Caki2 (cell line): Measurements from ENCODE around the gene MFN2. TPM values are rescaled to one million over a fixed set of nuclear protein-coding genes. Genes with fewer than 3 reads are reported as not detected.

Source experiments
- DNase-seq: peaks from one replicate; pipeline ENCODE4 v3.0.0-alpha.2; 2015; ENCODE audit warnings: low read depth
- in situ Hi-C: cut with HindIII; loops from 2 replicates; pipeline ENCODE4 v1.10.0; 2016; ENCODE audit warnings: low sequenced_read_pairs, low pct_unique_long_range_greater_than_20kb, mixed read lengths
- total RNA-seq: library from RNA; depleted of rRNA; stranded (reverse); fragments of >200 nt; shearing (Covaris generic); gene quantifications from 2 replicates; pipeline ENCODE4 v1.2.3, GENCODE V29; 2014; ENCODE audit warnings: low replicate concordance; rRNA removed

Gene MFN2
- total RNA-seq, 1 experiment from 2014 or later: 26.4 TPM

DNA sequence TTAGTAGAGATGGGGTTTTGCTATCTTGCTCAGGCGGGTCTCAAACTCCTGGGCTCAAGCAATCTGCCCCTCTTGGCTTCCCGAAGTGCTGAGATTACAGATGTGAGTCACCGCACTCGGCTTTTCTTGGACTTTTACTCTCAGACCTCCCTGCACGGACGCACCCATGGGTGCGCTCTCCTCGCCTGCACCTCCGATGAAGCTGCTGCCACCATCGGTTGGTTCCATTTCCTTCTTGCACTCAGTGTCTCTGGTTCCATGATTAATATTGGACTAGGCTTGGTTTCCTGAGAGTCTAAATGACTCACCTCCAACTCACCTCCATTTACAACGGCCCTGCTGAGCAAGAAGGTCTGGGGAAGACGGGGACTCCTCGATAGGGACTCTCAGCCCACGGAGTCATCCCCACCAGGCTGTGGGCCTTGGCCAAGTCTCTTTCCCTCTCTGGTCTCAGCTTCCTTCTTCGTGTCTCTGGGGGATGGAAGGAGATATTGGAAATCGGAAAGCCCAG lies 76.1 kb downstream of the MFN2 start:
- DNase-seq: no peak
- in situ Hi-C loops: no loop called here

DNA sequence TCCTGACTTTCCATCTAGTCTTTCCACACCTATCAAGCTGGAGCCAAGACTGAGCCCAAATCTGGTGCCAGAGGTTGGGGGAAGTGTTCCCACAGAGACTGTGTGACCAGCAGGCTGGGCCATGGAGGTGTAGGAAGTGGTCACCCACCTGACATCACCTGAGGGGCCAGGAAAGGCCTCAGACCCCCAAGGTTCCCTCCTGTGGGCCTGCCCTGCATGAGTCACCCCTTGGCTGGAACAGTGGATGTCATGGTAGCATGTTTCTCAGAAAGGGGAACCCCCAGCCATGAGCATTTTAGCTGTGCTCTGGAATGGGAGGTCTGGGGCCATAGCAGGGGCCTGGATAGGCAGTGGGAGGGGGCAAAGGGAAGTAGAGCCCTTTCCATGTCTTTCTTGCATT lies 77.1 kb downstream of the MFN2 start:
- in situ Hi-C loops: no loop called here

DNA sequence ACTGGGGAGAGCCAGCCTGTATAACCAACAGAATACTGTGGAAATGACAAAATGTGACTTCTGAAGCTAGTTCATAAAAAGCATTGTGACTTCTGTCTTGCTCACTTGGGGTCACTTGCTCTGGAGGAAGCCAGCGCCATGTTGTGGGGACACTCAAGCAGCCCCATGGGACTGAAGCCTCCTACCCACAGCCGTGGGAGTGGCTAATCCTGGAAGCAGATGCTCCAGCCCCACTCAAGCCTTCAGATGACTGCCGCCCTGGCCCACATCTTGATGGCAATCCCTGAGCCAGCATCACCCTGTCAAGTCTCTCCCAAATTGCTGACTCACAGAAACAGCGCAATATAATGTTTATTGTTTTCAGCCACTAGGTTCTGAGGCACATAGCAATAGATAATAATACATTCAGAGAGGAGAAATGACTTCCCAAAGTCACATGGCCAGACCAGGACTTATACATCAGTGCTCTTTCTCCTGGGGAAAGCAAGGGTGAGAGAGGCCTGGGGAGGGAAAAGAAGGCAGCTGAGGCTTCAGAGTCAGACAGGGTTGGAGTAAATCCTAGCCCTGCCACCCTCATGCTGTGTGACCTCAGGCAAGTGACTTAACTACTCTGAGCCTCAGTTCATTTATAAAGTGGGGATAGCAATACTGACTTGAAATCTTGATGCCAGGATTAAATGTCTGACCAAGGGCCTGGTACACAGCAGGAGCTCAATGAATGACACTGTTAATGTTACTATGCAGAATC lies 77.9 kb downstream of the MFN2 start:
- in situ Hi-C loops: no loop called here
- no peak for DNase-seq

More for the DNA sequence above, 77.1 kb downstream of the MFN2 start:
- DNase-seq: no peak

DNA sequence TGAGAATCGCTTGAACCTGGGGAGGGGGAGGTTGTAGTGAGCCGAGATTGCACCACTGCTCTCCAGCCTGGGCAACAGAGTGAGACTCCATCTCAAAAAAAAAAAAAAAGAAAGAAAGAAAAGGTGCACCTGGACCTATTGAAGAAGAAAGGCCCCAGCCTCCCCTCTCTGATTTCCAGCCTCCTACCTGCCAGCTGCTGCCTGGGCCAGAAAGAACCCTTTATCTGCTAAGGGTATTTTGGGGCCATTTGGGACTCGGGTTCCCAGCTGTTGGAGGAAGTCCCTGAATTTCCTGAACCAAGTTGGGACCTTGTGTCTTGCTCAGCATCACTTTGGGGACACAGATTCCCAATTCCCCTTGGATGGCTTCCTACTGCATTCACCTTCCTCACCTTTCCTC lies 79.0 kb downstream of the MFN2 start:
- in situ Hi-C loops: no loop called here
- DNase-seq: no peak

DNA sequence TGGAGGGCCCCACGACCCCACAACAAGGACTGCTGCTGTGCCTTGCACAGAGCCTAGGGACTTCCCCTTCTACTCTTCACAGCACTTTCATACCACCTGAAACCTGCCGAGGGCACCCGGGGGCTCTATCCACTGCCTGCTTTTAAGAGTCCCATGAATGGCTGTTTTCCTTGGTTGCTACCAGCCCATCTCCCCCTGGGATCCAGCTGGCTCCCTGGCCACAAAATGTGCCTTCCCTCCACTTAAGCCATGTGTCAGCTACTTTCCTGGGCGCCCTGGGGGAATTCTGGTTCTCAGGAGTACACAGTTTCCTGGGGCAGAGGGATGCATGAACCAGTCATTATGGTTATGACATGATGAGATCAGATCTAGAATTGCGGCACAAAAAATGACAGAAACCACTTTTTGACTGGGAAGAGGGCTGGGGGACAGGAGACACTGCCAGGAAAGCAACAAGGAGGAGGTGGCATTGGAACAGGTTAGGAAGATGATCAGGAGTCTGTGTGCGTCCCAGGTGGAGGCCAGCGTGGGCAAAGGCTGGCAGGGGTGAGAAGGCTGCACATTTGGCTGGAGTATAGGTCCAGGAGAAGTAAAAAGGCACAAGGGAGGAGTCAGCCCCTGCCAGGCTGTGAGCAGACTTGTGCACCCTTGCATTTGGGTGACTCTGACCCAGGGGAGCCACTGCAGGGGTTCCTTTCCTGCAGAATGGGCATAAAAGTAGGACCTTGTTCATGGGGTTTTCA lies 79.6 kb downstream of the MFN2 start:
- in situ Hi-C loops: no loop called here
- no peak for DNase-seq

DNA sequence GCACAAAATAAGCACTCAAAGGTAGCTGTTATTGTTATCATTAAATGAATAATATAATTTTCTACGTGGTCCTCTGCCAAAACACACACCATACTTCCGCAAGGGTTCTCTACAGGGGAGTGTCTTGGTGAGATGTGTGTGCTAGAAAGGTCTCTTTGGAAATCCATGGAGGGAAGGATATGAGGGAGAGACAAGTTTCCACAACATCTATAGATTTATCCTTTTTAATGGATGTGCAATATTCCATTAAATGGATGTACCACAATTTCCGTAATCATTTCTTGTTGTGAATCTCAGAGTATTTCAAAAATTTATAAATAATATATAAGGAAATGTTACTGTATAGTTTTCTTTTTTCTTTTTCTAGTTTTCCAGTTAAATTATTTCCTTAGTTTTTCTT lies 80.3 kb downstream of the MFN2 start:
- in situ Hi-C loops: no loop called here
- no peak for DNase-seq

Other genes with a start within 250 kb of the MFN2 start
- 106 and 116 TPM in 2 replicates for gene AGTRAP, start 244.3 kb upstream of the MFN2 start, total RNA-seq
- gene C1orf167, start 218.3 kb upstream of the MFN2 start, total RNA-seq: 0.58 and 0.95 TPM in 2 replicates
- gene MTHFR, start 174.5 kb upstream of the MFN2 start, total RNA-seq: 12.0 and 18.2 TPM in 2 replicates
- 5.6 and 7.4 TPM in 2 replicates for gene CLCN6, start 174.3 kb upstream of the MFN2 start, total RNA-seq
- gene NPPA, start 132.7 kb upstream of the MFN2 start, total RNA-seq: not detected in 2 replicates
- not detected in 2 replicates for gene NPPB, start 121.5 kb upstream of the MFN2 start, total RNA-seq
- 69.9 and 82.2 TPM in 2 replicates for gene KIAA2013, start 54.0 kb upstream of the MFN2 start, total RNA-seq
- 130 and 153 TPM in 2 replicates for gene PLOD1, start 45.7 kb upstream of the MFN2 start, total RNA-seq
- 23.1 and 35.8 TPM in 2 replicates for gene MIIP, start 39.1 kb downstream of the MFN2 start, total RNA-seq
- 0.30 TPM in 1 of 2 replicates, not detected in the other for gene TNFRSF8, start 82.9 kb downstream of the MFN2 start, total RNA-seq
- gene TNFRSF1B, start 186.5 kb downstream of the MFN2 start, total RNA-seq: 2.8 and 7.3 TPM in 2 replicates
- gene VPS13D, start 249.6 kb downstream of the MFN2 start, total RNA-seq: 11.1 and 16.0 TPM in 2 replicates